Measurements from ENCODE around the gene DHX58. TPM values are rescaled to one million over a fixed set of nuclear protein-coding genes. Genes with fewer than 3 reads are reported as not detected.

The DHX58 gene
- total and polyA plus RNA-seq, 2 donors (not counting 3 experiments of a cell fraction or from before 2014, with no cell fraction given): 3.1 to 9.0 TPM

GRCh38 chr17:42160531-42160910 is 48.0 kb upstream of the DHX58 start:
- TF ChIP-seq GATA2 (IDR thresholded peaks at IDR 0.05; ENCODE audit: insufficient read depth, insufficient read length, low read depth, low read length) (no peak), MYC (IDR thresholded peaks at IDR 0.05; ENCODE audit: low read depth, low read length) (no peak), CTCF (IDR thresholded peaks at IDR 0.05; ENCODE audit: extremely low read depth in 1 of 2, insufficient read depth in 1 of 2, low read depth in 1 of 2, low read length in 2 of 2) (no peak), POLR2AphosphoS5 (IDR thresholded peaks at IDR 0.05; ENCODE audit: insufficient read depth, low read depth, low read length) (no peak), FOS (IDR thresholded peaks at IDR 0.05; ENCODE audit: borderline replicate concordance, insufficient read depth, low read length) (no peak), JUN (IDR thresholded peaks at IDR 0.05; ENCODE audit: borderline replicate concordance, insufficient read depth, insufficient read length, low read depth) (no peak), POLR2A (IDR thresholded peaks at IDR 0.05; ENCODE audit: low read depth, low read length) (no peak), EZH2 (IDR thresholded peaks at IDR 0.05; ENCODE audit: borderline replicate concordance, low read depth, low read length, severe bottlenecking) (no peak)
- TF ChIP-seq, protein P1, sequence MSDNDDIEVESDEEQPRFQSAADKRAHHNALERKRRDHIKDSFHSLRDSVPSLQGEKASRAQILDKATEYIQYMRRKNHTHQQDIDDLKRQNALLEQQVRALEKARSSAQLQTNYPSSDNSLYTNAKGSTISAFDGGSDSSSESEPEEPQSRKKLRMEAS (IDR thresholded peaks at IDR 0.05; ENCODE audit: insufficient read depth, insufficient read length): no peak
- FAIRE-seq: no peak
- no peaks in the 10 kb centered on the region for H4K20me1 ChIP-seq (replicated peaks; ENCODE audit: control insufficient read depth, extremely low read depth, insufficient read depth, low read length)
- dilution Hi-C loops (cut with MboI; ENCODE audit: extremely low pct_ligation_motif_present, low sequenced_read_pairs) (no loop called here), intact Hi-C loops (cut with micrococcal nuclease) (no loop called here)
- no peak overlapping the region for H2AFZ ChIP-seq (ENCODE audit: low read depth, low read length)
- no peaks in the 10 kb centered on the region for H3K27me3 ChIP-seq (ENCODE audit: control insufficient read depth in 2 of 2, insufficient read depth in 2 of 2, low read length in 2 of 2)
- H3K36me3 ChIP-seq (ENCODE audit: control insufficient read depth in 2 of 2, extremely low read depth in 1 of 2, insufficient read depth in 2 of 2, low read length in 2 of 2): no peaks in the 10 kb centered on the region
- DNase-seq (ENCODE audit: low read depth, low spot score): no peak
- H3K9me3 ChIP-seq (replicated peaks; ENCODE audit: control insufficient read depth, insufficient read depth, low read length): no peaks in the 10 kb centered on the region
- no peak overlapping the region for H3K4me2 ChIP-seq (ENCODE audit: insufficient read depth, low read length)
- CTCF ChIA-PET: interaction anchor here (0.6 kb wide), 1 partner anchor 143 kb away, joined by 3 read pairs; the partner anchor contains the start of gene DNAJC7
- H3K27ac ChIP-seq (ENCODE audit: insufficient read depth, low read depth, low read length): no peak overlapping the region
- H3K9ac ChIP-seq (replicated peaks; ENCODE audit: extremely low read depth, insufficient read depth, low read length): no peak overlapping the region
- no peaks in the 10 kb centered on the region for H3K9me1 ChIP-seq (replicated peaks; ENCODE audit: control insufficient read depth, extremely low read depth, insufficient read depth, low read length)
- H3K4me3 ChIP-seq (replicated peaks in 1 of 3; ENCODE audit: insufficient read depth in 1 of 3, low read depth in 1 of 3, low read length in 3 of 3): no peak overlapping the region
- BruUV-seq (replicated peaks): no TSS peak
- POLR2A ChIA-PET: no interaction called here
- H3K79me2 ChIP-seq (ENCODE audit: control insufficient read depth, insufficient read depth, low read length): no peaks in the 10 kb centered on the region
- H3K4me1 ChIP-seq (ENCODE audit: control insufficient read depth, extremely low read depth, insufficient read depth, low read length): peaks cover 3% of the 10 kb centered on the region

Data from endothelial cell of umbilical vein (primary cell).